ACHN (cell line): ENCODE measurements around the gene MYD88.

Experiments used
- DNase-seq: peaks from one replicate; pipeline ENCODE4 v3.0.0-alpha.2; 2015
- in situ Hi-C: cut with HindIII; loops from 2 replicates; pipeline ENCODE4 v1.10.0; 2017; ENCODE audit warnings: low sequenced_read_pairs, low pct_ligation_motif_present, low pct_unique_long_range_greater_than_20kb

The MYD88 gene

GRCh38 chr3:38111201-38111600 is 27.3 kb upstream of the MYD88 start:
- no peak for DNase-seq
- in situ Hi-C loops, result no loop called here

GRCh38 chr3:38111696-38112377 is 26.6 kb upstream of the MYD88 start:
- in situ Hi-C loops, result no loop called here
- DNase-seq, result no peak

- DNase-seq, result no peak
- in situ Hi-C loops, result no loop called here
These were observed 26.1 kb upstream of the MYD88 start for GRCh38 chr3:38112378-38112761.

- in situ Hi-C loops, result no loop called here
- no peak for DNase-seq
These were observed 24.2 kb upstream of the MYD88 start for GRCh38 chr3:38114052-38114874.

- peak; percentile 20 for DNase-seq
- in situ Hi-C loops, result no loop called here
These were observed 23.4 kb upstream of the MYD88 start for GRCh38 chr3:38114875-38115644.

- in situ Hi-C loops, result no loop called here
- no peak for DNase-seq
These were observed 22.6 kb upstream of the MYD88 start for GRCh38 chr3:38115645-38116427.

GRCh38 chr3:38116471-38117162 is 21.8 kb upstream of the MYD88 start:
- peak; percentile 41 for DNase-seq
- in situ Hi-C loops, result no loop called here

- in situ Hi-C loops, result no loop called here
- DNase-seq, result peak; percentile 45
These were observed 21.2 kb upstream of the MYD88 start for GRCh38 chr3:38117163-38117716.

GRCh38 chr3:38117748-38118420 is 20.6 kb upstream of the MYD88 start:
- in situ Hi-C loops, result no loop called here
- peak; percentile 54 for DNase-seq

GRCh38 chr3:38118421-38119247 is 19.8 kb upstream of the MYD88 start:
- in situ Hi-C loops, result no loop called here

GRCh38 chr3:38119248-38119544 is 19.3 kb upstream of the MYD88 start:
- in situ Hi-C loops, result no loop called here
- no peak for DNase-seq

More at GRCh38 chr3:38118421-38119247, 19.8 kb upstream of the MYD88 start:
- no peak for DNase-seq

- DNase-seq, result no peak
- in situ Hi-C loops, result no loop called here
These were observed 18.4 kb upstream of the MYD88 start for GRCh38 chr3:38119821-38120692.

- in situ Hi-C loops, result no loop called here
- DNase-seq, result no peak
These were observed 17.6 kb upstream of the MYD88 start for GRCh38 chr3:38120693-38121450.

GRCh38 chr3:38121451-38121831 is 17.0 kb upstream of the MYD88 start:
- in situ Hi-C loops, result no loop called here
- DNase-seq, result no peak

GRCh38 chr3:38121832-38122461 is 16.5 kb upstream of the MYD88 start:
- DNase-seq, result no peak
- in situ Hi-C loops, result no loop called here
